ENCODE data around the gene MPC1. TPM values are rescaled to one million over a fixed set of nuclear protein-coding genes. Genes with fewer than 3 reads are reported as not detected.
A peak's percentile ranks its signal among the peaks of the same experiment; 100 is the strongest.

MPC1 gene
- total RNA-seq, 6 experiments from 2014 or later: 102 to 298 (median 180) TPM

DNA sequence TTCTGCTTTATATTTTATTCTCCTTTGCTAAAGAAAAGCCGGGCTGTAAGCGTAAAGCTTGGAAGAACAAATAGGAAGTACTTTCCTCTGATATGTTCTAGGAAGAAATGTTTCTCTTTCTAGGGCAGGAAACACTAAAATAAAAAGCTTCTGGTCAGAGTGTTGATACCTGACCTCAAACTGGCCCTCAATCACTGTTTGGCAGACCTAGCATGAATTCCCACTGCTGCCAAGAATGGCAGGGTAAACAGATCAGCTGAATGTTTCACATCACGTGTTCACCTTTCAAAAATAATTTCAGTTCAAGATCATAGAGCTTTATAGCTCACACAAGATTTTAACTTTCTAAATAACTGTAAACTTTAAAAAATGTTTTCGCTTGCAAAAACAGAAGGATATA is 2.9 kb downstream of the MPC1 start:
- Histone ChIP-seq H3K9me3 (no peaks in the 10 kb centered on the region), H3K4me3 (peak overlapping the region in 1 of 3 donors; percentile 92), H3K27me3 (no peaks in the 10 kb centered on the region), H3K27ac (peak overlapping the region in 2 of 3 donors; percentile 89 to 98), H3K36me3 (no peaks in the 10 kb centered on the region), H3K4me1 (peaks cover 0 to 47% (median 18%) of the 10 kb centered on the region in 4 donors)
- WGBS (ENCODE audit: insufficient coverage, low coverage, low lambda C conversion rate, missing lambda C conversion rate): 22% methylated on average over 4 of the region's 4 CpGs
- intact Hi-C loops (cut with DNase I): no loop called here
- peak in 1 of 3 donors; percentile 80 for DNase-seq
- TF ChIP-seq POLR2A (IDR thresholded peaks at IDR 0.05): no peak
- TF ChIP-seq, protein P1, sequence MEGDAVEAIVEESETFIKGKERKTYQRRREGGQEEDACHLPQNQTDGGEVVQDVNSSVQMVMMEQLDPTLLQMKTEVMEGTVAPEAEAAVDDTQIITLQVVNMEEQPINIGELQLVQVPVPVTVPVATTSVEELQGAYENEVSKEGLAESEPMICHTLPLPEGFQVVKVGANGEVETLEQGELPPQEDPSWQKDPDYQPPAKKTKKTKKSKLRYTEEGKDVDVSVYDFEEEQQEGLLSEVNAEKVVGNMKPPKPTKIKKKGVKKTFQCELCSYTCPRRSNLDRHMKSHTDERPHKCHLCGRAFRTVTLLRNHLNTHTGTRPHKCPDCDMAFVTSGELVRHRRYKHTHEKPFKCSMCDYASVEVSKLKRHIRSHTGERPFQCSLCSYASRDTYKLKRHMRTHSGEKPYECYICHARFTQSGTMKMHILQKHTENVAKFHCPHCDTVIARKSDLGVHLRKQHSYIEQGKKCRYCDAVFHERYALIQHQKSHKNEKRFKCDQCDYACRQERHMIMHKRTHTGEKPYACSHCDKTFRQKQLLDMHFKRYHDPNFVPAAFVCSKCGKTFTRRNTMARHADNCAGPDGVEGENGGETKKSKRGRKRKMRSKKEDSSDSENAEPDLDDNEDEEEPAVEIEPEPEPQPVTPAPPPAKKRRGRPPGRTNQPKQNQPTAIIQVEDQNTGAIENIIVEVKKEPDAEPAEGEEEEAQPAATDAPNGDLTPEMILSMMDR (IDR thresholded peaks at IDR 0.05): no peak
- peak; percentile 5 to 44 (median 19) for ATAC-seq

DNA sequence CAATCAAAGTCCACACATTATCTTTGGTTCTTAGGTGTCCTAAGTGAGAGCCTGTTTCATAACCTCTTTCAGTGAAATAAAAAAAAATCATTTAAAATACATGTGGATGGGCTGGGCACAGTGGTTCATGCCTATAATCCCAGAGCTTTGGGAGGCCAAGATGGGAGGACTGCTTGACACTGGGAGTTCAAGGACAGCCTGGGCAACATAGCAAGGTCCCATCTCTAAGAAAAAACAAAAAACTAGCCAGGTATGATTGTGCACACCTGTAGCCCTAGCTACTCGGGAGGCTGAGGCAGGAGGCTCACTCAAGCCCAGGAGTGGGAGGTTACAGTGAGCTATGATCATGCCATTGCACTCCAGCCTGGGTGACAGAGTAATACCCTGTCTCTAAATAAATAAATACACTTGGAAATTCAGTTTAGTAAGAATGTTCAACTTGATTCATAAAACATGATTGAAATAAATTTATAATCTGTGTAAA is 3.6 kb downstream of the MPC1 start:
- Histone ChIP-seq H3K9me3 (no peaks in the 10 kb centered on the region), H3K27ac (peak overlapping the region in 1 of 3 donors; percentile 98), H3K4me3 (no peak overlapping the region), H3K36me3 (no peaks in the 10 kb centered on the region), H3K4me1 (peaks cover 0 to 45% (median 14%) of the 10 kb centered on the region in 4 donors), H3K27me3 (no peaks in the 10 kb centered on the region)
- no CpG with 5 or more reads among the region's 1 CpG for WGBS (ENCODE audit: insufficient coverage, low coverage, low lambda C conversion rate, missing lambda C conversion rate)
- ATAC-seq: no peak
- intact Hi-C loops (cut with DNase I): no loop called here
- TF ChIP-seq POLR2A (IDR thresholded peaks at IDR 0.05): no peak
- TF ChIP-seq, protein P1 (IDR thresholded peaks at IDR 0.05): no peak
- no peak for DNase-seq

DNA sequence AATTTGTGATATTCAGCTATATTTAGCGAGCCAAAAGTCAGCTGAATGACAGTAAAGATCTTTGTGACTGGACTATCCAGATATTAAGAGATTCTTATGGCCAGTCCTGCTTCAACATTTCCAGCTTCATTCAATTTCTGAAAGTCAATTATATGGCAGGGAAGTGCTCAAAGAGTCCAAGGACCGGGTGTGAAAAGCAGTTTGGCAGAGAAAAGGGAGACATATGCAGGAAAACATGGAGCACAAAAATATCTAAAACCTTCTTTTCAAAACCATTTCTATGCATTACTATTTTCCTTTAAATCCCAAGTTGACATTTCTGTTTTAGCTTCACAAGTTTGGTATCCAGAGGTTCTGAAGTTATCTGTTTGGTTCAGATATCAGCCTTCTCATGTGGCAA is 5.0 kb downstream of the MPC1 start:
- no peaks in the 10 kb centered on the region for H3K36me3 ChIP-seq
- no peak for TF ChIP-seq POLR2A (IDR thresholded peaks at IDR 0.05)
- TF ChIP-seq, protein P1 (IDR thresholded peaks at IDR 0.05): no peak

DNA sequence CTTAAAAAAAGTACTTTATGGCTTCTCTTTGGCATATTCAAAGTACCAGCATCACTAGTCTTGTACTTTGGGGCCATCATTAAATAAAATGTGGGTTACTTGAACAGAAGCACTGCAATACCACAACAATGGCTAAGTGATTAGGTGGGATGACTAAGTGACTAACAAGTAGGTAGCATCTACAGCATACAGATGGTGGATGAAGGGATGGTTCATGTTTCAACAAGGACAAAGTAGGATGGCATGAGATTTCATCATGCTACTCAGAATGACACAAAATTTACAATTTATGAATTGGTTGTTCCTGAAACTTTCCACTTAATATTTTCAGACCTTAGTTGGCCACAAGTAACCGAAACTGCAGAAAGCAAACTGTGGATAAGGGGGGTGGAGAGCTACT is 7.7 kb downstream of the MPC1 start:
- DNase-seq (no peak), ATAC-seq (no peak)
- Histone ChIP-seq H3K36me3 (peaks cover 0 to 4% (median 0%) of the 10 kb centered on the region in 4 donors), H3K27ac (no peak overlapping the region), H3K4me3 (no peak overlapping the region), H3K9me3 (no peaks in the 10 kb centered on the region), H3K27me3 (no peaks in the 10 kb centered on the region), H3K4me1 (peaks cover 0 to 31% (median 14%) of the 10 kb centered on the region in 4 donors)
- WGBS (ENCODE audit: insufficient coverage, low coverage, low lambda C conversion rate, missing lambda C conversion rate): 93% methylated on average over 1 of the region's 1 CpG
- no peak for TF ChIP-seq POLR2A (IDR thresholded peaks at IDR 0.05)
- TF ChIP-seq, protein P1 (IDR thresholded peaks at IDR 0.05): no peak
- intact Hi-C loops (cut with DNase I): no loop called here

More for the DNA sequence above, 5.0 kb downstream of the MPC1 start:
- Histone ChIP-seq H3K27me3 (no peaks in the 10 kb centered on the region), H3K27ac (no peak overlapping the region), H3K4me1 (peaks cover 0 to 42% (median 14%) of the 10 kb centered on the region in 4 donors), H3K4me3 (no peak overlapping the region), H3K9me3 (no peaks in the 10 kb centered on the region)
- DNase-seq (no peak), ATAC-seq (no peak)
- intact Hi-C loops (cut with DNase I): no loop called here
- WGBS (ENCODE audit: insufficient coverage, low coverage, low lambda C conversion rate, missing lambda C conversion rate): 33% methylated on average over 2 of the region's 2 CpGs

All from right lobe of liver (tissue), 6 donors.